K562 (cell line): ENCODE data around the gene COX7B. TPM values are rescaled to one million over a fixed set of nuclear protein-coding genes. Genes with fewer than 3 reads are reported as not detected.

Source experiments
- CBFA2T3 ChIP-seq: fragments of 450-650 bp; IDR thresholded peaks from 2 replicates; pipeline ENCODE4 v1.6.1; 2017
- DPF2 ChIP-seq: fragments of 450-650 bp; IDR thresholded peaks from 2 replicates; pipeline ENCODE4 v1.6.1; 2016
- MCM3 ChIP-seq: fragments of 450-650 bp; IDR thresholded peaks from 2 replicates; pipeline ENCODE4 v1.6.1; 2016
- NFE2 ChIP-seq: IDR thresholded peaks from 2 replicates; pipeline ENCODE4 v1.6.1; 2014; ENCODE audit warnings: antibody characterized with exemption, low read depth
- SMAD3 ChIP-seq: fragments of 450-650 bp; formaldehyde crosslinking; conservative IDR thresholded peaks from 2 replicates; pipeline ENCODE4 v1.4.0; 2020; ENCODE audit warnings: mild to moderate bottlenecking
- TEAD4 ChIP-seq, 2 experiments: sonication (generic) in 1 of 2; formaldehyde crosslinking in 1 of 2; IDR thresholded peaks; 2 replicates each; pipeline versions ENCODE4 v1.6.1 to v1.8.0; 2012 to 2022; ENCODE audit warnings: borderline replicate concordance in 1 of 2, inconsistent platforms in 1 of 2, low read length in 1 of 2, mild to moderate bottlenecking in 1 of 2, missing genetic modification reagents in 1 of 2
- ZC3H8 ChIP-seq: fragments of 450-650 bp; IDR thresholded peaks from 2 replicates; pipeline ENCODE4 v1.6.1; 2017
- polyA plus RNA-seq, 8 experiments: library from polyadenylated mRNA; depleted of rRNA in 4 of 8; stranded (reverse) in 5 of 8; unstranded in 3 of 8; fragments of >200 nt; fragmentation: Nextera tagmentation in 2 of 8; fragmentation: Illumina TruSeq in 1 of 8; extraction: Ambion mirVana in 2 of 8; extraction: Trizol in 1 of 8; gene quantifications; 2 replicates each; pipeline versions ENCODE4 v1.2.1 to v1.2.3, GENCODE V29; 2011 to 2014; ENCODE audit warnings: inconsistent platforms in 1 of 8, missing spikeins in 1 of 8
- total RNA-seq, 7 experiments: library from RNA; depleted of rRNA in 6 of 7; stranded (reverse); fragments of >200 nt in 6 of 7; fragmentation: Illumina TruSeq in 2 of 7; extraction: Trizol in 2 of 7; gene quantifications; 2 replicates each; pipeline versions ENCODE4 v1.2.1 to v1.2.3, GENCODE V29; 2011 to 2021; ENCODE audit warnings: low replicate concordance in 1 of 7
- TF ChIP-seq, protein P1 (sequence below), 2 experiments: IDR thresholded peaks; 2 replicates each; pipeline ENCODE4 v1.6.1; 2012; ENCODE audit warnings: improper control_type of control experiment in 2 of 2, low read depth in 2 of 2, low read length in 2 of 2, borderline replicate concordance in 1 of 2
- TF ChIP-seq, protein P2 (sequence below), 2 experiments: IDR thresholded peaks in 1 of 2; conservative IDR thresholded peaks in 1 of 2; 2 replicates each; pipeline ENCODE4 v1.6.1; 2016; ENCODE audit warnings: low read depth in 2 of 2, mild to moderate bottlenecking in 1 of 2, missing compliant biosample characterization in 1 of 2, missing genetic modification characterization in 1 of 2, moderate library complexity in 1 of 2
- TF ChIP-seq, protein P3 (sequence below): fragments of 200-800 bp; sonication (Bioruptor generic); IDR thresholded peaks from 2 replicates; pipeline ENCODE4 v1.6.1; 2016; ENCODE audit warnings: missing genetic modification characterization, missing compliant biosample characterization

COX7B gene
- total and polyA plus RNA-seq, 9 of the 15 experiments (the other 6 are each of a cell fraction or from before 2014, with no cell fraction given): 549 to 2,891 (median 1,307) TPM

DNA sequence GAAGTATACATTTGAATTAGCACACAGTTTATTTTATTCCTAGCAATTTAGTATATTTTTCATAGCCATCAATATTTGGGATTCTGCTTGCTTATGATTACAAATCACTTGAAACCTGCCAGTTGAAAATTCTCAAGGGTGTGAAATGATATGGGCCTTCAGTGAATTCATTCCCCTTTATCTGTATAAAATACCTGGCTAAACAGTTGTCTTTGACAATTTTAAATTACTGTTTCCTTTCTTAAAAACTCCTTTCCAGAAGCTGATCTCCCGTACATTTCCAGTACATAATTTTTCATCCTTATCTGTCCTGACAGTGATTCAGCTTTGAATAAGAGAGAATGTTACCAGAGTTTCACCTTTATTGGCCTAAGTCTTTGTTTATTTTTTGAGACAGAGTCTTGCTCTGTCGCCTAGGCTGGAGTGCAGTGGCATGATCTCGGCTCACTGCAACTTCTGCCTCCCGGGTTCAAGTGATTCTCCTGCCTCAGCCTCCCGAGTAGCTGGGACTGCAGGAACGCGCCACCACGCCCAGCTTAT lies 25.1 kb downstream of the COX7B start (continued):
- TF ChIP-seq, protein P1, sequence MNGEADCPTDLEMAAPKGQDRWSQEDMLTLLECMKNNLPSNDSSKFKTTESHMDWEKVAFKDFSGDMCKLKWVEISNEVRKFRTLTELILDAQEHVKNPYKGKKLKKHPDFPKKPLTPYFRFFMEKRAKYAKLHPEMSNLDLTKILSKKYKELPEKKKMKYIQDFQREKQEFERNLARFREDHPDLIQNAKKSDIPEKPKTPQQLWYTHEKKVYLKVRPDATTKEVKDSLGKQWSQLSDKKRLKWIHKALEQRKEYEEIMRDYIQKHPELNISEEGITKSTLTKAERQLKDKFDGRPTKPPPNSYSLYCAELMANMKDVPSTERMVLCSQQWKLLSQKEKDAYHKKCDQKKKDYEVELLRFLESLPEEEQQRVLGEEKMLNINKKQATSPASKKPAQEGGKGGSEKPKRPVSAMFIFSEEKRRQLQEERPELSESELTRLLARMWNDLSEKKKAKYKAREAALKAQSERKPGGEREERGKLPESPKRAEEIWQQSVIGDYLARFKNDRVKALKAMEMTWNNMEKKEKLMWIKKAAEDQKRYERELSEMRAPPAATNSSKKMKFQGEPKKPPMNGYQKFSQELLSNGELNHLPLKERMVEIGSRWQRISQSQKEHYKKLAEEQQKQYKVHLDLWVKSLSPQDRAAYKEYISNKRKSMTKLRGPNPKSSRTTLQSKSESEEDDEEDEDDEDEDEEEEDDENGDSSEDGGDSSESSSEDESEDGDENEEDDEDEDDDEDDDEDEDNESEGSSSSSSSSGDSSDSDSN (IDR thresholded peaks at IDR 0.05; ENCODE audit: borderline replicate concordance in 1 of 2, low read depth in 2 of 2, low read length in 2 of 2): no peak
- TF ChIP-seq DPF2 (peak; percentile 27; the same call in 1 of the 2 replicates), ZC3H8 (no peak), TEAD4 (IDR thresholded peaks at IDR 0.05; ENCODE audit: low read length) (peak; percentile 36), TEAD4 (CRISPR knock-in tag; IDR thresholded peaks at IDR 0.05; ENCODE audit: borderline replicate concordance) (no peak), SMAD3 (CRISPR knock-in tag) (no peak), NFE2 (0 out of 2 replicates have a peak, but pooled peaks have one; percentile 10), CBFA2T3 (peak; percentile 68), MCM3 (no peak)
- TF ChIP-seq, protein P2, sequence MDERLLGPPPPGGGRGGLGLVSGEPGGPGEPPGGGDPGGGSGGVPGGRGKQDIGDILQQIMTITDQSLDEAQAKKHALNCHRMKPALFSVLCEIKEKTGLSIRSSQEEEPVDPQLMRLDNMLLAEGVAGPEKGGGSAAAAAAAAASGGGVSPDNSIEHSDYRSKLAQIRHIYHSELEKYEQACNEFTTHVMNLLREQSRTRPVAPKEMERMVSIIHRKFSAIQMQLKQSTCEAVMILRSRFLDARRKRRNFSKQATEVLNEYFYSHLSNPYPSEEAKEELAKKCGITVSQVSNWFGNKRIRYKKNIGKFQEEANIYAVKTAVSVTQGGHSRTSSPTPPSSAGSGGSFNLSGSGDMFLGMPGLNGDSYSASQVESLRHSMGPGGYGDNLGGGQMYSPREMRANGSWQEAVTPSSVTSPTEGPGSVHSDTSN (CRISPR knock-in tag; IDR thresholded peaks at IDR 0.05; ENCODE audit: low read depth): no peak
- TF ChIP-seq, protein P2 (tag; conservative IDR thresholded peaks at IDR 0.05; ENCODE audit: low read depth): 0 out of 2 replicates have a peak, but pooled peaks have one; percentile 29
- TF ChIP-seq, protein P3, sequence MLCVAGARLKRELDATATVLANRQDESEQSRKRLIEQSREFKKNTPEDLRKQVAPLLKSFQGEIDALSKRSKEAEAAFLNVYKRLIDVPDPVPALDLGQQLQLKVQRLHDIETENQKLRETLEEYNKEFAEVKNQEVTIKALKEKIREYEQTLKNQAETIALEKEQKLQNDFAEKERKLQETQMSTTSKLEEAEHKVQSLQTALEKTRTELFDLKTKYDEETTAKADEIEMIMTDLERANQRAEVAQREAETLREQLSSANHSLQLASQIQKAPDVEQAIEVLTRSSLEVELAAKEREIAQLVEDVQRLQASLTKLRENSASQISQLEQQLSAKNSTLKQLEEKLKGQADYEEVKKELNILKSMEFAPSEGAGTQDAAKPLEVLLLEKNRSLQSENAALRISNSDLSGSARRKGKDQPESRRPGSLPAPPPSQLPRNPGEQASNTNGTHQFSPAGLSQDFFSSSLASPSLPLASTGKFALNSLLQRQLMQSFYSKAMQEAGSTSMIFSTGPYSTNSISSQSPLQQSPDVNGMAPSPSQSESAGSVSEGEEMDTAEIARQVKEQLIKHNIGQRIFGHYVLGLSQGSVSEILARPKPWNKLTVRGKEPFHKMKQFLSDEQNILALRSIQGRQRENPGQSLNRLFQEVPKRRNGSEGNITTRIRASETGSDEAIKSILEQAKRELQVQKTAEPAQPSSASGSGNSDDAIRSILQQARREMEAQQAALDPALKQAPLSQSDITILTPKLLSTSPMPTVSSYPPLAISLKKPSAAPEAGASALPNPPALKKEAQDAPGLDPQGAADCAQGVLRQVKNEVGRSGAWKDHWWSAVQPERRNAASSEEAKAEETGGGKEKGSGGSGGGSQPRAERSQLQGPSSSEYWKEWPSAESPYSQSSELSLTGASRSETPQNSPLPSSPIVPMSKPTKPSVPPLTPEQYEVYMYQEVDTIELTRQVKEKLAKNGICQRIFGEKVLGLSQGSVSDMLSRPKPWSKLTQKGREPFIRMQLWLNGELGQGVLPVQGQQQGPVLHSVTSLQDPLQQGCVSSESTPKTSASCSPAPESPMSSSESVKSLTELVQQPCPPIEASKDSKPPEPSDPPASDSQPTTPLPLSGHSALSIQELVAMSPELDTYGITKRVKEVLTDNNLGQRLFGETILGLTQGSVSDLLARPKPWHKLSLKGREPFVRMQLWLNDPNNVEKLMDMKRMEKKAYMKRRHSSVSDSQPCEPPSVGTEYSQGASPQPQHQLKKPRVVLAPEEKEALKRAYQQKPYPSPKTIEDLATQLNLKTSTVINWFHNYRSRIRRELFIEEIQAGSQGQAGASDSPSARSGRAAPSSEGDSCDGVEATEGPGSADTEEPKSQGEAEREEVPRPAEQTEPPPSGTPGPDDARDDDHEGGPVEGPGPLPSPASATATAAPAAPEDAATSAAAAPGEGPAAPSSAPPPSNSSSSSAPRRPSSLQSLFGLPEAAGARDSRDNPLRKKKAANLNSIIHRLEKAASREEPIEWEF (CRISPR knock-in tag): no peak
